GM19025 (cell line): ENCODE data around the gene MYF5.
A peak's percentile ranks its signal among the peaks of the same experiment; 100 is the strongest.

Experiments
- ATAC-seq: cut with Tn5 transposase; IDR thresholded peaks from one replicate; pipeline ENCODE4 v1.9.1; 2021; ENCODE audit warnings: mild to moderate bottlenecking, low read depth, moderate library complexity; ENCODE audit not compliant: unreplicated experiment

Gene MYF5

GRCh38 chr12:80707126-80707829 lies 9.4 kb upstream of the MYF5 start, which contains the start of gene MYF6:
TSS of gene MYF6 (plus strand) at chr12:80707634. CDS start at chr12:80707720, 86 bp downstream.
- ATAC-seq: no peak

- no peak for ATAC-seq
Measured at GRCh38 chr12:80707830-80708258, 8.9 kb upstream of the MYF5 start.

GRCh38 chr12:80708259-80708974 lies 8.3 kb upstream of the MYF5 start:
- ATAC-seq: no peak

- no peak for ATAC-seq
Measured at GRCh38 chr12:80708975-80709328, 7.8 kb upstream of the MYF5 start.

GRCh38 chr12:80709811-80710726 lies 6.6 kb upstream of the MYF5 start:
- peak; percentile 42 for ATAC-seq

- peak; percentile 5 for ATAC-seq
Measured at GRCh38 chr12:80710727-80711449, 5.8 kb upstream of the MYF5 start.

- no peak for ATAC-seq
Measured at GRCh38 chr12:80711866-80712265, 4.8 kb upstream of the MYF5 start.

GRCh38 chr12:80712866-80713265 lies 3.8 kb upstream of the MYF5 start:
- ATAC-seq: no peak

- no peak for ATAC-seq
Measured at GRCh38 chr12:80713419-80713818, 3.3 kb upstream of the MYF5 start.

- ATAC-seq: no peak
Measured at GRCh38 chr12:80714055-80714454, 2.7 kb upstream of the MYF5 start.

- ATAC-seq: no peak
Measured at GRCh38 chr12:80714846-80715245, 1.9 kb upstream of the MYF5 start.

GRCh38 chr12:80715713-80716249 lies 931 bp upstream of the MYF5 start:
- ATAC-seq: no peak

GRCh38 chr12:80717856-80718255 lies 1.1 kb downstream of the MYF5 start:
- no peak for ATAC-seq

GRCh38 chr12:80720516-80720915 lies 3.8 kb downstream of the MYF5 start:
- no peak for ATAC-seq

GRCh38 chr12:80721326-80721725 lies 4.6 kb downstream of the MYF5 start:
- ATAC-seq: no peak

GRCh38 chr12:80745851-80746505 lies 29.3 kb downstream of the MYF5 start:
- no peak for ATAC-seq

- ATAC-seq: no peak
Measured at GRCh38 chr12:80747800-80748199, 31.1 kb downstream of the MYF5 start.

- ATAC-seq: no peak
Measured at GRCh38 chr12:80749456-80749855, 32.7 kb downstream of the MYF5 start.

- no peak for ATAC-seq
Measured at GRCh38 chr12:80752464-80752863, 35.8 kb downstream of the MYF5 start.

- ATAC-seq: no peak
Measured at GRCh38 chr12:80754274-80754673, 37.6 kb downstream of the MYF5 start.
